Sigmoid colon (tissue), 7 donors: Measurements from ENCODE around the gene FCRLA. TPM values are rescaled to one million over a fixed set of nuclear protein-coding genes. Genes with fewer than 3 reads are reported as not detected.

Experiments used
- DNase-seq: peaks from one replicate; pipeline ENCODE4 v3.0.0-alpha.2; 2019
- H3K27ac ChIP-seq, 4 donors: fragments of 200-600 bp; sonication (generic); one replicate each; pipeline ENCODE4 v1.5.1; 2016 to 2019; ENCODE audit warnings: mild to moderate bottlenecking in 1 of 4
- H3K27me3 ChIP-seq, 3 donors: fragments of 200-600 bp; sonication (generic); one replicate each; pipeline ENCODE4 v1.5.1; 2019; ENCODE audit warnings: mild to moderate bottlenecking in 1 of 3
- H3K36me3 ChIP-seq, 4 donors: fragments of 200-600 bp; sonication (generic); one replicate each; pipeline ENCODE4 v1.5.1; 2016 to 2019
- H3K4me1 ChIP-seq, 4 donors: fragments of 200-600 bp; sonication (generic); one replicate each; pipeline ENCODE4 v1.5.1; 2017 to 2019
- H3K4me3 ChIP-seq, 4 donors: fragments of 200-600 bp; sonication (generic); one replicate each; pipeline ENCODE4 v1.5.1; 2017 to 2019; ENCODE audit warnings: mild to moderate bottlenecking in 2 of 4, moderate library complexity in 1 of 4
- H3K9me3 ChIP-seq, 4 donors: fragments of 200-600 bp in 3 of 4; sonication (generic) in 3 of 4; one replicate each; pipeline versions ENCODE4 v1.5.1 to v1.6.1; 2013 to 2019
- EP300 ChIP-seq, 4 donors: sonication (generic); formaldehyde crosslinking; IDR thresholded peaks; one replicate each; pipeline ENCODE4 v1.6.1; 2017; ENCODE audit warnings: antibody characterized with exemption in 4 of 4
- POLR2A ChIP-seq, 2 donors: fragments of 450-650 bp; IDR thresholded peaks; one replicate each; pipeline ENCODE4 v1.6.1; 2016; ENCODE audit warnings: antibody characterized with exemption in 2 of 2, mild to moderate bottlenecking in 2 of 2, moderate library complexity in 2 of 2
- POLR2AphosphoS5 ChIP-seq, 4 donors: sonication (generic); formaldehyde crosslinking; IDR thresholded peaks; one replicate each; pipeline ENCODE4 v1.6.1; 2017; ENCODE audit warnings: antibody characterized with exemption in 4 of 4
- WGBS, 2 donors: extraction: QIAGEN DNeasy Blood & Tissue Kit; methylation state at CpG; one replicate each; pipeline ENCODE4 v1.1.7; 2013; 5-methylcytosine and 5-hydroxymethylcytosine counted together
- intact Hi-C: fragments of 100-400 bp; cut with DNase I; formaldehyde crosslinking; loops from one replicate; pipeline ENCODE4 v1.15.1; 2023
- polyA plus RNA-seq, 3 donors: library from polyadenylated mRNA; stranded (reverse); fragments of 200-250 nt; gene quantifications; one replicate each; pipeline ENCODE4 v1.2.3, GENCODE V29; 2013
- total RNA-seq, 4 donors: library from RNA; depleted of rRNA; stranded (reverse); fragments of >200 nt; gene quantifications; one replicate each; pipeline ENCODE4 v1.1.0, GENCODE V29; 2016
- TF ChIP-seq, protein P1 (sequence below), 4 experiments: fragments of 450-650 bp in 3 of 4; fragments of 200-600 bp in 1 of 4; IDR thresholded peaks; one replicate each; pipeline ENCODE4 v1.5.1; 2016 to 2019; ENCODE audit warnings: antibody characterized with exemption in 4 of 4, mild to moderate bottlenecking in 3 of 4, moderate library complexity in 2 of 4
- donor health status: healthy with polysubstance abuse.
- donor health status: Bipolar disorder and iron deficiency.
- donor health status: healthy.

FCRLA gene
- total and polyA plus RNA-seq, 7 donors = 1.6 to 22.0 TPM; not detected in 5

DNA sequence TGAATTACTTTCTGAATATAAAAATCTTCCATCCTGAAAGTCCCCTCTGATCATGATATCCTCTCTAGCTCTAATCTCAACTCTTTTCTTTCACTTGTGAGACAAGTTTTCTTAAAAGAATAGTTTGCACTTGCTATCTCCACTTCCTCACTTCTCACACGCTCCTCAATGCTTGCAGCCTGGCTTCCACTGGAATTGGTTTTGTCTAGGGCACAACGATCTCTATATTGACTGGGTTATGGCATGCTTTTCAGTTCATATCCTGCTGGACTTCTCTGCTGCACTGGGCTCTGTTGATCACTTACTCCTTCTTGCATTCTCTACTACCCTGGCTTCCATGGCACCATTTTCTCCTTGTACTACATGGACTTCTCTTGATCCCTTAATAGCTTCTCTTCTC lies 474 bp downstream of the FCRLA start:
- intact Hi-C loops = no loop called here
- DNase-seq = no peak
- Histone ChIP-seq H3K36me3 (no peaks in the 10 kb centered on the region), H3K4me3 (no peak overlapping the region), H3K27ac (no peak overlapping the region), H3K9me3 (no peaks in the 10 kb centered on the region), H3K4me1 (no peaks in the 10 kb centered on the region), H3K27me3 (no peaks in the 10 kb centered on the region)
- TF ChIP-seq, protein P1, sequence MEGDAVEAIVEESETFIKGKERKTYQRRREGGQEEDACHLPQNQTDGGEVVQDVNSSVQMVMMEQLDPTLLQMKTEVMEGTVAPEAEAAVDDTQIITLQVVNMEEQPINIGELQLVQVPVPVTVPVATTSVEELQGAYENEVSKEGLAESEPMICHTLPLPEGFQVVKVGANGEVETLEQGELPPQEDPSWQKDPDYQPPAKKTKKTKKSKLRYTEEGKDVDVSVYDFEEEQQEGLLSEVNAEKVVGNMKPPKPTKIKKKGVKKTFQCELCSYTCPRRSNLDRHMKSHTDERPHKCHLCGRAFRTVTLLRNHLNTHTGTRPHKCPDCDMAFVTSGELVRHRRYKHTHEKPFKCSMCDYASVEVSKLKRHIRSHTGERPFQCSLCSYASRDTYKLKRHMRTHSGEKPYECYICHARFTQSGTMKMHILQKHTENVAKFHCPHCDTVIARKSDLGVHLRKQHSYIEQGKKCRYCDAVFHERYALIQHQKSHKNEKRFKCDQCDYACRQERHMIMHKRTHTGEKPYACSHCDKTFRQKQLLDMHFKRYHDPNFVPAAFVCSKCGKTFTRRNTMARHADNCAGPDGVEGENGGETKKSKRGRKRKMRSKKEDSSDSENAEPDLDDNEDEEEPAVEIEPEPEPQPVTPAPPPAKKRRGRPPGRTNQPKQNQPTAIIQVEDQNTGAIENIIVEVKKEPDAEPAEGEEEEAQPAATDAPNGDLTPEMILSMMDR (IDR thresholded peaks at IDR 0.05) = no peak
- TF ChIP-seq POLR2AphosphoS5 (IDR thresholded peaks at IDR 0.05) (no peak), EP300 (IDR thresholded peaks at IDR 0.05) (no peak), POLR2A (IDR thresholded peaks at IDR 0.05) (no peak)
- 79 to 90% methylated on average over 2 of the region's 2 CpGs for WGBS, 2 donors

DNA sequence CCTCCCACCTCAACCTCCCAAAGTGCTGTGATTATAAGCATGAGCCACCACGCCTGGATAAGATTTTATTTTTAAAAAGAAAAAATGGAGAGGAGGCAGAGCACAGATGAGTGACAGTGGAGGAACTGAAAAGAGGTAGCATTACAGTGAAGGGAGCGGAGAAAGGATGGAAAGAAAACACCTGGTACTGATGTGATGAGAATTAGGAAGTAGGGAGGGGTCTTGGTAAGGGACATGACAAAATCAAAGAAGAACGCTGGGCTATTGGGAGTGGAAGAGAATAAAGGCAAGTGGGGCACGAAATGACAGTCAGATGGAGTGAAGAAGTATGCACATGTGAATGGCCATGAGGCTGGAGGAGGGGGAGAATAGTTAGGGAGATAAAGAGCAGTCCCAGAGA lies 2.3 kb downstream of the FCRLA start:
- H3K36me3 ChIP-seq = no peaks in the 10 kb centered on the region
- H3K9me3 ChIP-seq = no peaks in the 10 kb centered on the region
- no peak for DNase-seq
- WGBS, 2 donors = 68 to 78% methylated on average over 4 of the region's 4 CpGs
- no peaks in the 10 kb centered on the region for H3K4me1 ChIP-seq
- no peaks in the 10 kb centered on the region for H3K27me3 ChIP-seq
- TF ChIP-seq EP300 (IDR thresholded peaks at IDR 0.05) = no peak
- no peak for TF ChIP-seq POLR2AphosphoS5 (IDR thresholded peaks at IDR 0.05)
- no peak for TF ChIP-seq POLR2A (IDR thresholded peaks at IDR 0.05)
- TF ChIP-seq, protein P1 (IDR thresholded peaks at IDR 0.05) = no peak
- intact Hi-C loops = no loop called here
- H3K27ac ChIP-seq = no peak overlapping the region
- no peak overlapping the region for H3K4me3 ChIP-seq

DNA sequence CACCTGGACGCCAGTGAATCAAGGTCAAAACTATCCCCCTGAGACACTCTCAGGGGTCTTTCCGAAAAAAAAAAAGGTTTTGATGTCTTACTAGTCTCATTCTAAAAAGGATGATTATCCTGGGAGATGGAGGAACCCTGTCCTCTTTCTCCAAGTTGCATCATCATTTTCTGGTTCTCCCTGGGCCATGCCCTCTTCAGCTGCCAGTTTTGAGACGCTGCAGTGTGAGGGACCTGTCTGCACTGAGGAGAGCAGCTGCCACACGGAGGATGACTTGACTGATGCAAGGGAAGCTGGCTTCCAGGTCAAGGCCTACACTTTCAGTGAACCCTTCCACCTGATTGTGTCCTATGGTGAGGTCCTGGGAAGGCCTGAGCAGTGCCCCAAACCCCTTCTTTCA lies 3.5 kb downstream of the FCRLA start:
- Histone ChIP-seq H3K4me3 (no peak overlapping the region), H3K4me1 (no peaks in the 10 kb centered on the region), H3K27ac (no peak overlapping the region), H3K27me3 (no peaks in the 10 kb centered on the region), H3K36me3 (no peaks in the 10 kb centered on the region), H3K9me3 (no peaks in the 10 kb centered on the region)
- WGBS, 2 donors = 87 to 88% methylated on average over 4 of the region's 4 CpGs
- DNase-seq = no peak
- intact Hi-C loops = no loop called here
- TF ChIP-seq POLR2A (IDR thresholded peaks at IDR 0.05) (no peak), EP300 (IDR thresholded peaks at IDR 0.05) (no peak)
- TF ChIP-seq, protein P1 (IDR thresholded peaks at IDR 0.05) = no peak

DNA sequence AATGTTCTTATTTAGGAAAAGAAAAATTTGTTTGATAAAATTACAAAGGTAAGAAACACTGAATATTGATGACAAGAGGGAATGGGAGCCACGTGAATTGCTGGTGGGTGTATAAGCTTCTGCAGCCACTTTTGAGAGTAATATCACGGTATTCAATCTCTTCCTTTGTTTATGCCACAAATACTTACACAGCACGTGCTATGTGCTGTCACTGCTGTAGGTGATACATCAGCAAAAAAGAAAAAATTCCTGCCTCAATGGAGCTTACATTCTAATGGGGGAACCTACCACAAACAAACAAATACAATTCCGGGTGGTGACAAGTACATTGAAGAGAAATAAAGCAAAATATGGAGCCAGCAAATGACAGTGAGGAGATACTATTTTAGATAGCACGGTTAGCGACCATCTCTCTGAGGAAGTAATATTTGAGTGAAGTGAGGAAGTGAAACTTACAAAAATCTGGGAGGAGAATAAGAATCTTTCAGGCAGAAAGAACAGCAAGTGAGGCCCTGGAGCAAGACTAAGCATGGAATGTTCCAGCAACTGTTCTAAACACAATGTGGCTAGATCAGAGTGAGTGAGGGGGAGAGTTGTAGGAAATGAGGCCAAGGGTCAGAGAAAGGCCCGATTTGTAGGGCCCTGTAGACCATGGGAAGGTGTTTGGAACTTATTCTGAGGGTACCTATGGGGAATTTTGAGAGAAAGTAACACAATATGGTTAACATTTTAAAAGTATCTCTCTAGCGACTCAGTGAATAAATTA lies 11.7 kb downstream of the FCRLA start:
- no peaks in the 10 kb centered on the region for H3K36me3 ChIP-seq
- TF ChIP-seq, protein P1 (IDR thresholded peaks at IDR 0.05) = no peak
- TF ChIP-seq POLR2AphosphoS5 (IDR thresholded peaks at IDR 0.05) (no peak), POLR2A (IDR thresholded peaks at IDR 0.05) (no peak), EP300 (IDR thresholded peaks at IDR 0.05) (no peak)
- WGBS, 2 donors = 55 to 77% methylated on average over 8 of the region's 8 CpGs
- H3K27me3 ChIP-seq = peaks cover 0 to 12% (median 5%) of the 10 kb centered on the region in 3 donors
- H3K9me3 ChIP-seq = no peaks in the 10 kb centered on the region
- no peaks in the 10 kb centered on the region for H3K4me1 ChIP-seq
- H3K4me3 ChIP-seq = no peak overlapping the region
- intact Hi-C loops = no loop called here
- H3K27ac ChIP-seq = no peak overlapping the region
- DNase-seq = no peak

DNA sequence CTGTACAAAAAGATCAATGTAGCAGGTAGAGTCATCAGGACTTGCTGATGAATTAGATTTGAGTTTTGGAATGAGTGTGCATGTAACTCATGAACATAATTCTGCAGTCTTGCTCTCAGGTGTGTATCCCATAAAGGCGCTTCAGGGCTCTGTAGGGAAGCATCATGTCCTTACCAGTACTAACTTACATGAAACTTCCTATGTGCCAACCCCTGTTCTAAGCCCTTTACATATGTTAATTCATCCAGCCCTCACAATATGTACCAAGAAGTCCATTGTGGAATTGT lies 12.2 kb downstream of the FCRLA start:
- WGBS, 2 donors = 90 to 91% methylated on average over 1 of the region's 1 CpG
- H3K4me3 ChIP-seq = no peak overlapping the region
- no peaks in the 10 kb centered on the region for H3K36me3 ChIP-seq
- no peak for DNase-seq
- H3K27ac ChIP-seq = no peak overlapping the region
- intact Hi-C loops = no loop called here
- H3K9me3 ChIP-seq = no peaks in the 10 kb centered on the region
- peaks cover 0 to 12% (median 5%) of the 10 kb centered on the region in 3 donors for H3K27me3 ChIP-seq
- no peaks in the 10 kb centered on the region for H3K4me1 ChIP-seq
- TF ChIP-seq EP300 (IDR thresholded peaks at IDR 0.05) (no peak), POLR2AphosphoS5 (IDR thresholded peaks at IDR 0.05) (no peak), POLR2A (IDR thresholded peaks at IDR 0.05) (no peak)
- TF ChIP-seq, protein P1 (IDR thresholded peaks at IDR 0.05) = no peak
